Smooth muscle cell (in vitro differentiated cells): ENCODE results near the gene SIGLEC9. TPM values are rescaled to one million over a fixed set of nuclear protein-coding genes. Genes with fewer than 3 reads are reported as not detected.

Source experiments
- DNase-seq: peaks from one replicate; lab custom pipeline; 2025; ENCODE audit not compliant: unreplicated experiment; lab: John Stamatoyannopoulos, UW
- H2AFZ ChIP-seq: fragments of 200-600 bp; sonication (generic); 2 replicates; pipeline ENCODE4 v1.6.0; 2016; ENCODE audit warnings: antibody characterized with exemption, low read depth, mild to moderate bottlenecking
- H3F3A ChIP-seq: fragments of 200-600 bp; sonication (generic); 2 replicates; pipeline ENCODE4 v1.6.0; 2017; ENCODE audit warnings: antibody characterized with exemption, low read depth
- H3K27ac ChIP-seq: fragments of 200-600 bp; sonication (generic); 2 replicates; pipeline ENCODE4 v1.5.1; 2016; ENCODE audit warnings: low read depth, mild to moderate bottlenecking
- H3K27me3 ChIP-seq: fragments of 200-600 bp; sonication (generic); 2 replicates; pipeline ENCODE4 v1.6.1; 2016; ENCODE audit warnings: low read depth, mild to moderate bottlenecking
- H3K36me3 ChIP-seq: fragments of 200-600 bp; sonication (generic); 2 replicates; pipeline ENCODE4 v1.5.1; 2016; ENCODE audit warnings: low read depth
- H3K4me1 ChIP-seq: fragments of 200-600 bp; sonication (generic); 2 replicates; pipeline ENCODE4 v1.5.1; 2016; ENCODE audit warnings: low read depth
- H3K4me2 ChIP-seq: fragments of 200-600 bp; sonication (generic); 2 replicates; pipeline ENCODE4 v1.6.0; 2016; ENCODE audit warnings: mild to moderate bottlenecking
- H3K4me3 ChIP-seq: fragments of 200-600 bp; sonication (generic); 2 replicates; pipeline ENCODE4 v1.5.1; 2016; ENCODE audit warnings: mild to moderate bottlenecking
- H3K79me2 ChIP-seq: fragments of 200-600 bp; sonication (generic); 2 replicates; pipeline ENCODE4 v1.6.0; 2016; ENCODE audit warnings: low read depth, mild to moderate bottlenecking
- H3K9ac ChIP-seq: fragments of 200-600 bp; sonication (generic); 2 replicates; pipeline ENCODE4 v1.6.0; 2016; ENCODE audit warnings: low read depth
- H3K9me3 ChIP-seq: fragments of 200-600 bp; sonication (generic); replicated peaks from 2 replicates; pipeline ENCODE4 v1.5.1; 2016; ENCODE audit warnings: low read depth
- H4K20me1 ChIP-seq: fragments of 200-600 bp; sonication (generic); 2 replicates; pipeline ENCODE4 v1.6.0; 2016; ENCODE audit warnings: low read depth
- CTCF ChIP-seq: fragments of 200-600 bp; sonication (generic); IDR thresholded peaks from 2 replicates; pipeline ENCODE4 v1.5.1; 2017; ENCODE audit warnings: borderline replicate concordance, mild to moderate bottlenecking, antibody characterized with exemption; ENCODE audit not compliant: insufficient read depth, poor library complexity, severe bottlenecking
- WGBS: methylation state at CpG from one replicate; pipeline ENCODE4 v1.1.7; 2016; ENCODE audit warnings: low lambda C conversion rate; 5-methylcytosine and 5-hydroxymethylcytosine counted together
- polyA plus RNA-seq: library from polyadenylated mRNA; unstranded; fragments of >200 nt; fragmentation: Nextera tagmentation; extraction: Ambion mirVana; gene quantifications from 2 replicates; pipeline ENCODE4 v1.2.1, GENCODE V29; 2016
- total RNA-seq: library from RNA; depleted of rRNA; stranded (reverse); fragments of >200 nt; gene quantifications from 2 replicates; pipeline ENCODE4 v1.2.3, GENCODE V29; 2014

The SIGLEC9 gene
- total RNA-seq, result not detected in 2 replicates
- not detected in 2 replicates for polyA plus RNA-seq

DNA sequence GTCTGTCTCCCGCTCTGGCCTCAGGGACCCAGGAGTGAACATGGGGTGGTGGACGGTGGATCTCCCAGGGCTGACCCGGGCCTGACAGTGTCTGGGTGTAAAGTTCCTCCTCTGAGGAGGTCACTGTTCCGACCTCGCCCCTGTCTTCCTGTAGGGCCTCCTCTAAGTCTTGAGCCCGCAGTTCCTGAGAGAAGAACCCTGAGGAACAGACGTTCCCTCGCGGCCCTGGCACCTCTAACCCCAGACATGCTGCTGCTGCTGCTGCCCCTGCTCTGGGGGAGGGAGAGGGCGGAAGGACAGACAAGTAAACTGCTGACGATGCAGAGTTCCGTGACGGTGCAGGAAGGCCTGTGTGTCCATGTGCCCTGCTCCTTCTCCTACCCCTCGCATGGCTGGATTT is at the start of gene SIGLEC9:
TSS of gene SIGLEC9 (plus strand) at position 178 of the 400 bp plus-strand sequence. CDS start at position 247, 69 bp downstream.
- no peak within 1 kb of the TSS for H3K4me2 ChIP-seq
- WGBS, result 78% methylated on average over 12 of the region's 14 CpGs
- H3K79me2 ChIP-seq, result no peaks in the 10 kb centered on the region
- no peak within 1 kb of the TSS for H3K9ac ChIP-seq
- no peaks in the 10 kb centered on the region for H4K20me1 ChIP-seq
- TF ChIP-seq CTCF, result no peak
- no peaks in the 10 kb centered on the region for H3K27me3 ChIP-seq
- no peaks in the 10 kb centered on the region for H3K36me3 ChIP-seq
- no peaks in the 10 kb centered on the region for H3K9me3 ChIP-seq
- no peaks in the 10 kb centered on the region for H3F3A ChIP-seq
- DNase-seq, result no peak
- H3K4me1 ChIP-seq, result no peaks in the 10 kb centered on the region
- no peak within 1 kb of the TSS for H3K4me3 ChIP-seq
- H2AFZ ChIP-seq, result no peak within 1 kb of the TSS
- H3K27ac ChIP-seq, result no peak within 1 kb of the TSS

DNA sequence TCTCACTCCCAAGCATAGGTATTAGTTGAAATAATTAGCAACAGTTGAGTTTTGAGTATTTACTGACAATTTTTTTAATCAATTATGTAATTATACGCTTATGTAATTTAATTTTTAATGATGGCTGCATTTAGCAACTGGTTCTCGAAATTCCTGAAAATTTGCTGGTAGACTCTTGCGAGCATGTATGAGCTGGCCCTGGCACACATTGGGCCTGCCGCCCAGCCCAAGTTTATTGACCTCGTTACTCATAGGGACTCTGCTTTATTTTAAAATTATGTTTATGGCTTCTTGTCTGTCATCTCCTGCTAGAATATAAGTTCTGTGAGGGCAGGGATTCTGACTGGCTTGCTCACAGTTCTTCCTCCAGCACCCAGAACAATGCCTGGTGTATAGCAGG is 48.7 kb upstream of the SIGLEC9 start:
- H3F3A ChIP-seq, result no peaks in the 10 kb centered on the region
- 88% methylated on average over 5 of the region's 5 CpGs for WGBS
- no peak for TF ChIP-seq CTCF
- no peaks in the 10 kb centered on the region for H3K27me3 ChIP-seq
- no peaks in the 10 kb centered on the region for H3K79me2 ChIP-seq
- no peaks in the 10 kb centered on the region for H3K4me1 ChIP-seq
- no peak for DNase-seq
- no peaks in the 10 kb centered on the region for H3K36me3 ChIP-seq
- no peaks in the 10 kb centered on the region for H3K9me3 ChIP-seq
- no peak overlapping the region for H2AFZ ChIP-seq
- no peak overlapping the region for H3K27ac ChIP-seq
- no peak overlapping the region for H3K4me3 ChIP-seq
- H3K9ac ChIP-seq, result no peak overlapping the region
- H3K4me2 ChIP-seq, result no peak overlapping the region
- no peaks in the 10 kb centered on the region for H4K20me1 ChIP-seq

DNA sequence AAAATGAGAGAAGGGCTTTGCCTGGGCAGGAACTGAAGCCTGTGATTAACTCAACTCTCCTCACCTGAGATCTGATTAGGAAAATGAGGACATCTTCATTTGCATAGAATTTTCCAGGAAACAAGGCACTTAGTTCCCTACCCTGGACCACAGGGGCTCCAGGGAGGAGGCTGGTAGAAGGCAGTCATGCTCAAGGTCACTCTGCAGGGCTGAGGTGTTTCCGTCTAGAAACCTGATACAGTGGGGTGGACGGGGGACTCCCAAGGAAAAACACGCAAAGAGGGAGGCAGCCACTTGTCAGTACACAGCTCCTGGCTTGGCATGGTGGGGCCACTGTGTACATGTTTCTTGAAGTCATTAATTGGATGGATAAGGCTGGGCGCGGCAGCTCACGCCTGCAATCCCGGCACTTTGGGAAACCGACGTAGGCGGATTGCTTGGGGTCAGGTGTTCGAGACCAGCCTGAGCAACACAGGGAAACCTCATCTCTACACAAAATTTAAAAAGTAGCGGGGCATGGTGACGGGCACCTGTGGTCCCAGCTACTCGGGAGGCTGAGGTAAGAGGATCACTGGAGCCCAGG is 48.0 kb upstream of the SIGLEC9 start:
- H3K4me1 ChIP-seq, result no peaks in the 10 kb centered on the region
- H3K4me2 ChIP-seq, result no peak overlapping the region
- no peak for DNase-seq
- TF ChIP-seq CTCF, result no peak
- no peaks in the 10 kb centered on the region for H4K20me1 ChIP-seq
- no peak overlapping the region for H2AFZ ChIP-seq
- no peaks in the 10 kb centered on the region for H3K9me3 ChIP-seq
- no peaks in the 10 kb centered on the region for H3K79me2 ChIP-seq
- H3F3A ChIP-seq, result no peaks in the 10 kb centered on the region
- H3K36me3 ChIP-seq, result no peaks in the 10 kb centered on the region
- WGBS, result 86% methylated on average over 14 of the region's 14 CpGs
- no peak overlapping the region for H3K9ac ChIP-seq
- no peak overlapping the region for H3K4me3 ChIP-seq
- H3K27me3 ChIP-seq, result no peaks in the 10 kb centered on the region
- H3K27ac ChIP-seq, result no peak overlapping the region

GRCh38 chr19:51078104-51078503 is 46.6 kb upstream of the SIGLEC9 start:
- no peaks in the 10 kb centered on the region for H3K79me2 ChIP-seq
- H3K27me3 ChIP-seq, result peaks cover 5% of the 10 kb centered on the region
- H3K4me2 ChIP-seq, result no peak overlapping the region
- H3K27ac ChIP-seq, result no peak overlapping the region
- no peaks in the 10 kb centered on the region for H3K36me3 ChIP-seq
- H4K20me1 ChIP-seq, result no peaks in the 10 kb centered on the region
- no peak overlapping the region for H3K9ac ChIP-seq
- whole genome bisulfite sequencing, result 96% methylated on average over 6 of the region's 6 CpGs
- no peaks in the 10 kb centered on the region for H3K9me3 ChIP-seq
- no peaks in the 10 kb centered on the region for H3F3A ChIP-seq
- H3K4me1 ChIP-seq, result no peaks in the 10 kb centered on the region
- no peak overlapping the region for H2AFZ ChIP-seq
- no peak overlapping the region for H3K4me3 ChIP-seq
- DNase-seq, result no peak
- no peak for TF ChIP-seq CTCF
